Measurements from ENCODE around the gene RSPH6A. TPM values are rescaled to one million over a fixed set of nuclear protein-coding genes. Genes with fewer than 3 reads are reported as not detected.

Gene RSPH6A
- polyA plus RNA-seq, 1 of the 3 experiments (the other 2 are of a cell fraction): 0.02 TPM

DNA sequence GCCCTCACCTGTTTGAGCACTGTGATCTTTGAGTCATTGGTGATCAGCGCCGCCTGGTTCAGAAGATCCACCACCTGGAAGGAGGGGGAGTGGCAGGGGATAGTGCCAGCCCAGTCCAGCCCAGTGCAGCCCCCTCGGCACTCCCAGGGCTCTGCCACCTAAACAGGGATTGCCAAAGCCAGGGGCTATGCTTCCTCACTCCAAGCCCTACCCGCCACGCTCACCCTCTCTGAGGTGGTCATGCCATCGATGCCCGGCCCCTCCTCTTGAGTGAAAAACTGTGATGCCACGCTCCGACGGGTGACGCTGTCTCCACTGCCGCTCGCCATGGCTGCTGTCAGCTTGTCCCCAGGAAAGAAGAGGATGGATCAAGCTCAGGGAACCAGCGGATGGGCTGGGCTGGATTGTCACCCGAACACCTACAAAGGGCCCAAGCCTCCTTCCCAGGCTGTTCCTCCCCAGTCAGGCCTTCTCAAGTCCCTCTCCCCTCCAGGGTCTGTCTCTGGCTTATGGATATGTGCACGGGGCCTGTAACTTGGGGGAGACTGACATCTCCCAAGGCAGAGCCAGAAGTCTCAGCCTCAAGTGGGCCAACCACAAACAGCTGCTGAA, 39.2 kb upstream of the RSPH6A start:
- no peak overlapping the region for H3K4me2 ChIP-seq
- 0 out of 2 replicates have a peak, but pooled peaks cover 16% of the 10 kb centered on the region for H4K20me1 ChIP-seq (ENCODE audit: insufficient read depth)
- no peaks in the 10 kb centered on the region for H3K9me2 ChIP-seq
- ChIA-PET CTCF (interaction anchor here (0.7 to 2.1 kb wide), 3 partner anchors 10 to 38 kb away, joined by 4 to 8 read pairs (median 7); partner anchors contain the start of gene FOXA3), POLR2A (no interaction called here)
- peaks cover 45 to 46% of the 10 kb centered on the region in 2 experiments for H3K36me3 ChIP-seq (replicated peaks in 1 of 2; ENCODE audit: control insufficient read depth in 1 of 2, insufficient read depth in 2 of 2, low read length in 1 of 2)
- no peaks in the 10 kb centered on the region for H3K27me3 ChIP-seq (ENCODE audit: insufficient read depth)
- no peak overlapping the region for H2AFZ ChIP-seq (ENCODE audit: low read depth)
- H3K27ac ChIP-seq (ENCODE audit: low read depth in 2 of 2, low read length in 1 of 2): no peak overlapping the region
- H3K79me2 ChIP-seq (ENCODE audit: insufficient read depth): peaks cover 47% of the 10 kb centered on the region
- H3K4me1 ChIP-seq (ENCODE audit: control insufficient read depth in 1 of 2, insufficient read depth in 2 of 2, low read depth in 1 of 2, low read length in 1 of 2): no peaks in the 10 kb centered on the region
- 89% methylated on average over 9 of the region's 16 CpGs for WGBS (ENCODE audit: low lambda C conversion rate)
- no peaks in the 10 kb centered on the region for H3K9me3 ChIP-seq
- TF ChIP-seq, protein P1, sequence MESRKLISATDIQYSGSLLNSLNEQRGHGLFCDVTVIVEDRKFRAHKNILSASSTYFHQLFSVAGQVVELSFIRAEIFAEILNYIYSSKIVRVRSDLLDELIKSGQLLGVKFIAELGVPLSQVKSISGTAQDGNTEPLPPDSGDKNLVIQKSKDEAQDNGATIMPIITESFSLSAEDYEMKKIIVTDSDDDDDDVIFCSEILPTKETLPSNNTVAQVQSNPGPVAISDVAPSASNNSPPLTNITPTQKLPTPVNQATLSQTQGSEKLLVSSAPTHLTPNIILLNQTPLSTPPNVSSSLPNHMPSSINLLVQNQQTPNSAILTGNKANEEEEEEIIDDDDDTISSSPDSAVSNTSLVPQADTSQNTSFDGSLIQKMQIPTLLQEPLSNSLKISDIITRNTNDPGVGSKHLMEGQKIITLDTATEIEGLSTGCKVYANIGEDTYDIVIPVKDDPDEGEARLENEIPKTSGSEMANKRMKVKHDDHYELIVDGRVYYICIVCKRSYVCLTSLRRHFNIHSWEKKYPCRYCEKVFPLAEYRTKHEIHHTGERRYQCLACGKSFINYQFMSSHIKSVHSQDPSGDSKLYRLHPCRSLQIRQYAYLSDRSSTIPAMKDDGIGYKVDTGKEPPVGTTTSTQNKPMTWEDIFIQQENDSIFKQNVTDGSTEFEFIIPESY (IDR thresholded peaks at IDR 0.05; ENCODE audit: borderline replicate concordance, low read depth): no peak
- H3F3A ChIP-seq (replicated peaks; ENCODE audit: insufficient read depth): no peaks in the 10 kb centered on the region
- H3K4me3 ChIP-seq (ENCODE audit: low read depth in 2 of 2, low read length in 1 of 2): no peak overlapping the region
- no peak overlapping the region for H3K9ac ChIP-seq
- DNase-seq: no peak

DNA sequence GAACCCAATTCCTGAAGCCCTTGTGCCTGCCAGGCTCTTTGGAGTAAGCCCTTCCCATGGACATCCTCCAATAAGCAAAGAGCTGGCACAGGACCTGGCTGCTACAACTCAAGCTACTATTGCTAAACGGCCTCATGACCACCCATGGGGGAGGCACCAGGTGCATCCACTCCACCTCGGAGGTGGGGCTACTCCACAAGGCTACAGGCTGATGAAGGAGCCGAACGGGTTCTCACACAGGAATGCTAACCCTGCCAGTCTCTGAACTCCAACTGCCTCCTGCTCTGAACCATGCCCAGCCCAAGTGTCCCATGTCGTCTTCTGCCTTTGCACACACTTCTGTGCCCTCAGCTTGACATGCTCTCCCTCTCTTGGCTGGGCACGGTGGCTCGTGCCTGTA, 37.9 kb upstream of the RSPH6A start:
- no peaks in the 10 kb centered on the region for H3K9me2 ChIP-seq
- H3F3A ChIP-seq (replicated peaks; ENCODE audit: insufficient read depth): no peaks in the 10 kb centered on the region
- 91% methylated on average over 7 of the region's 7 CpGs for WGBS (ENCODE audit: low lambda C conversion rate)
- H3K79me2 ChIP-seq (ENCODE audit: insufficient read depth): peaks cover 34% of the 10 kb centered on the region
- ChIA-PET POLR2A (no interaction called here), CTCF (interaction anchor here (0.9 to 1.6 kb wide), 3 partner anchors 12 to 36 kb away, joined by 3 to 7 read pairs (median 3); partner anchors contain the start of gene FOXA3)
- H3K36me3 ChIP-seq (replicated peaks in 1 of 2; ENCODE audit: control insufficient read depth in 1 of 2, insufficient read depth in 2 of 2, low read length in 1 of 2): peaks cover 52 to 55% of the 10 kb centered on the region in 2 experiments
- no peak overlapping the region for H3K27ac ChIP-seq (ENCODE audit: low read depth in 2 of 2, low read length in 1 of 2)
- H3K27me3 ChIP-seq (ENCODE audit: insufficient read depth): no peaks in the 10 kb centered on the region
- H2AFZ ChIP-seq (ENCODE audit: low read depth): no peak overlapping the region
- TF ChIP-seq RXRA (IDR thresholded peaks at IDR 0.05; ENCODE audit: borderline replicate concordance, low read depth) (no peak), FOXJ3 (CRISPR knock-in tag; IDR thresholded peaks at IDR 0.05) (no peak), TEAD4 (IDR thresholded peaks at IDR 0.05; ENCODE audit: borderline replicate concordance, insufficient read depth) (no peak), GATA2 (CRISPR knock-in tag; IDR thresholded peaks at IDR 0.05) (no peak), CHD2 (IDR thresholded peaks at IDR 0.05; ENCODE audit: low read length, partially characterized antibody) (no peak), ELF1 (IDR thresholded peaks at IDR 0.05) (no peak), YY1 (IDR thresholded peaks at IDR 0.05; ENCODE audit: low read depth) (no peak), FOSL2 (IDR thresholded peaks at IDR 0.05; ENCODE audit: borderline replicate concordance, low read depth) (no peak), NFIC (IDR thresholded peaks at IDR 0.05; ENCODE audit: borderline replicate concordance) (no peak), FOXM1 (IDR thresholded peaks at IDR 0.05; ENCODE audit: low read depth) (no peak), TCF12 (IDR thresholded peaks at IDR 0.05) (no peak), RAD21 (IDR thresholded peaks at IDR 0.05; ENCODE audit: low read length) (no peak), JUND (IDR thresholded peaks at IDR 0.05) (no peak)
- TF ChIP-seq, protein P2, sequence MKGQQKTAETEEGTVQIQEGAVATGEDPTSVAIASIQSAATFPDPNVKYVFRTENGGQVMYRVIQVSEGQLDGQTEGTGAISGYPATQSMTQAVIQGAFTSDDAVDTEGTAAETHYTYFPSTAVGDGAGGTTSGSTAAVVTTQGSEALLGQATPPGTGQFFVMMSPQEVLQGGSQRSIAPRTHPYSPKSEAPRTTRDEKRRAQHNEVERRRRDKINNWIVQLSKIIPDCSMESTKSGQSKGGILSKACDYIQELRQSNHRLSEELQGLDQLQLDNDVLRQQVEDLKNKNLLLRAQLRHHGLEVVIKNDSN (IDR thresholded peaks at IDR 0.05; ENCODE audit: borderline replicate concordance, low read depth): no peak
- TF ChIP-seq, protein P3, sequence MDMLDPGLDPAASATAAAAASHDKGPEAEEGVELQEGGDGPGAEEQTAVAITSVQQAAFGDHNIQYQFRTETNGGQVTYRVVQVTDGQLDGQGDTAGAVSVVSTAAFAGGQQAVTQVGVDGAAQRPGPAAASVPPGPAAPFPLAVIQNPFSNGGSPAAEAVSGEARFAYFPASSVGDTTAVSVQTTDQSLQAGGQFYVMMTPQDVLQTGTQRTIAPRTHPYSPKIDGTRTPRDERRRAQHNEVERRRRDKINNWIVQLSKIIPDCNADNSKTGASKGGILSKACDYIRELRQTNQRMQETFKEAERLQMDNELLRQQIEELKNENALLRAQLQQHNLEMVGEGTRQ (IDR thresholded peaks at IDR 0.05; ENCODE audit: borderline replicate concordance, low read depth, low read length): no peak
- TF ChIP-seq, protein P4, sequence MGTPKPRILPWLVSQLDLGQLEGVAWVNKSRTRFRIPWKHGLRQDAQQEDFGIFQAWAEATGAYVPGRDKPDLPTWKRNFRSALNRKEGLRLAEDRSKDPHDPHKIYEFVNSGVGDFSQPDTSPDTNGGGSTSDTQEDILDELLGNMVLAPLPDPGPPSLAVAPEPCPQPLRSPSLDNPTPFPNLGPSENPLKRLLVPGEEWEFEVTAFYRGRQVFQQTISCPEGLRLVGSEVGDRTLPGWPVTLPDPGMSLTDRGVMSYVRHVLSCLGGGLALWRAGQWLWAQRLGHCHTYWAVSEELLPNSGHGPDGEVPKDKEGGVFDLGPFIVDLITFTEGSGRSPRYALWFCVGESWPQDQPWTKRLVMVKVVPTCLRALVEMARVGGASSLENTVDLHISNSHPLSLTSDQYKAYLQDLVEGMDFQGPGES (IDR thresholded peaks at IDR 0.05; ENCODE audit: low read depth, low read length): no peak
- TF ChIP-seq, protein P5, sequence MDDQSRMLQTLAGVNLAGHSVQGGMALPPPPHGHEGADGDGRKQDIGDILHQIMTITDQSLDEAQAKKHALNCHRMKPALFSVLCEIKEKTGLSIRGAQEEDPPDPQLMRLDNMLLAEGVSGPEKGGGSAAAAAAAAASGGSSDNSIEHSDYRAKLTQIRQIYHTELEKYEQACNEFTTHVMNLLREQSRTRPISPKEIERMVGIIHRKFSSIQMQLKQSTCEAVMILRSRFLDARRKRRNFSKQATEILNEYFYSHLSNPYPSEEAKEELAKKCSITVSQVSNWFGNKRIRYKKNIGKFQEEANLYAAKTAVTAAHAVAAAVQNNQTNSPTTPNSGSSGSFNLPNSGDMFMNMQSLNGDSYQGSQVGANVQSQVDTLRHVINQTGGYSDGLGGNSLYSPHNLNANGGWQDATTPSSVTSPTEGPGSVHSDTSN (IDR thresholded peaks at IDR 0.05): no peak
- TF ChIP-seq, protein P1 (IDR thresholded peaks at IDR 0.05; ENCODE audit: borderline replicate concordance, low read depth): no peak
- H3K4me2 ChIP-seq: no peak overlapping the region
- H3K4me1 ChIP-seq (ENCODE audit: control insufficient read depth in 1 of 2, insufficient read depth in 2 of 2, low read depth in 1 of 2, low read length in 1 of 2): no peaks in the 10 kb centered on the region
- no peak overlapping the region for H3K4me3 ChIP-seq (ENCODE audit: low read depth in 2 of 2, low read length in 1 of 2)
- H3K9ac ChIP-seq: no peak overlapping the region
- DNase-seq: no peak
- H3K9me3 ChIP-seq: no peaks in the 10 kb centered on the region
- H4K20me1 ChIP-seq (ENCODE audit: insufficient read depth): 0 out of 2 replicates have a peak, but pooled peaks cover 16% of the 10 kb centered on the region
